AG09319 (cell line): ENCODE results near the gene CGB1.
"Not testable (repeated sequence)": the region's sequence is repeated elsewhere in the genome, so short reads cannot be mapped to it uniquely, and the experiment has no call there.

Experiments used
- DNase-seq: peaks from one replicate; pipeline ENCODE4 v3.0.0-alpha.2; 2010; ENCODE audit warnings: low read depth; ENCODE audit errors: extremely low read depth
- TF ChIP-seq, protein P1 (sequence below): IDR thresholded peaks from 2 replicates; pipeline ENCODE4 v1.5.1; 2011; ENCODE audit warnings: low read depth, mild to moderate bottlenecking, inconsistent platforms, low read length, moderate library complexity

CGB1 gene

DNA sequence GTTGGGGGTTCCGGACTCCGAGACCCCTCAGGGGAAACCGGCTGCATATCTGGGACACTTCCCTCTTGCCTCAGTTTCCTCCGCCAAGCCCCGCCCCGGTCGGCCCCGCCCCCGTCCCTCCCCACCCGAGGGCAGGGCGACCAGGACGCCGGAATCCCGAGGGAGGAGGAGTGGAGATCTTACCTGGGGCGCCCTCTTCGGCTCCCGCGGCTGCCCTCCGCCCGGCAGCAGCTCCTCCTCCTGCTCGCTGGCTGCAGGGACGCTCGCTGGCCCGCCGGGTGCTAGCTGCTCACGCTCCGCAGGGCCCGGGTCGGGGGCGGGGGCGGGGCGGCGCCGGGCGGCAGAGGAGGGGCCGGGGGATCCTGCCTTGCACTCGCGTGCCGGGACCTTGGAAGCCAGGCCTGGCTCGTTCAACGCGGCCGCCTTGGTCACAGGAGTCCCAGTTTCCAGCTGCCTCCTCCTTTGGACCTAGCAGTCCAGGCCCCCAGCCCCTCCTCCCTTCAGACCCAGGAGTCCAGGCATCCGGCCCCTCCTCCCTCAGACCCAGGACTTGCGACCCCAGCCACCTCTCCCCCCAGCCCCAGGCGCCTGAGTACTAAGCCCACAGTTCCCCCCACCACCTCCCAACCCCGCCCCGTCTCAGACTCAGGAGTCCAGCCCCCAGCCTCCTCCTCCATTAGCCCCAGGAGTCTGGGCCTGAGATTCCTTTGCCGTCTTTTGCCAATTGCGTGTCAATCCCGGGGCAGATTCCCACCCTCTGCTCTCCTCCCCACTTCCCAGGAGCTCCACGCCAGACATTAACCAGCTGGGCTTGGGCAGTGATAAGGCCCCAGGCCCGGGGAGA is 28.3 kb upstream of the CGB1 start, which contains the start of gene NTF4:
TSS of gene NTF4 (minus strand) at position 51 of the 844 bp plus-strand sequence. CDS start 2,821 bp downstream, outside the sequence.
- DNase-seq = no peak
- TF ChIP-seq, protein P1, sequence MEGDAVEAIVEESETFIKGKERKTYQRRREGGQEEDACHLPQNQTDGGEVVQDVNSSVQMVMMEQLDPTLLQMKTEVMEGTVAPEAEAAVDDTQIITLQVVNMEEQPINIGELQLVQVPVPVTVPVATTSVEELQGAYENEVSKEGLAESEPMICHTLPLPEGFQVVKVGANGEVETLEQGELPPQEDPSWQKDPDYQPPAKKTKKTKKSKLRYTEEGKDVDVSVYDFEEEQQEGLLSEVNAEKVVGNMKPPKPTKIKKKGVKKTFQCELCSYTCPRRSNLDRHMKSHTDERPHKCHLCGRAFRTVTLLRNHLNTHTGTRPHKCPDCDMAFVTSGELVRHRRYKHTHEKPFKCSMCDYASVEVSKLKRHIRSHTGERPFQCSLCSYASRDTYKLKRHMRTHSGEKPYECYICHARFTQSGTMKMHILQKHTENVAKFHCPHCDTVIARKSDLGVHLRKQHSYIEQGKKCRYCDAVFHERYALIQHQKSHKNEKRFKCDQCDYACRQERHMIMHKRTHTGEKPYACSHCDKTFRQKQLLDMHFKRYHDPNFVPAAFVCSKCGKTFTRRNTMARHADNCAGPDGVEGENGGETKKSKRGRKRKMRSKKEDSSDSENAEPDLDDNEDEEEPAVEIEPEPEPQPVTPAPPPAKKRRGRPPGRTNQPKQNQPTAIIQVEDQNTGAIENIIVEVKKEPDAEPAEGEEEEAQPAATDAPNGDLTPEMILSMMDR = no peak

DNA sequence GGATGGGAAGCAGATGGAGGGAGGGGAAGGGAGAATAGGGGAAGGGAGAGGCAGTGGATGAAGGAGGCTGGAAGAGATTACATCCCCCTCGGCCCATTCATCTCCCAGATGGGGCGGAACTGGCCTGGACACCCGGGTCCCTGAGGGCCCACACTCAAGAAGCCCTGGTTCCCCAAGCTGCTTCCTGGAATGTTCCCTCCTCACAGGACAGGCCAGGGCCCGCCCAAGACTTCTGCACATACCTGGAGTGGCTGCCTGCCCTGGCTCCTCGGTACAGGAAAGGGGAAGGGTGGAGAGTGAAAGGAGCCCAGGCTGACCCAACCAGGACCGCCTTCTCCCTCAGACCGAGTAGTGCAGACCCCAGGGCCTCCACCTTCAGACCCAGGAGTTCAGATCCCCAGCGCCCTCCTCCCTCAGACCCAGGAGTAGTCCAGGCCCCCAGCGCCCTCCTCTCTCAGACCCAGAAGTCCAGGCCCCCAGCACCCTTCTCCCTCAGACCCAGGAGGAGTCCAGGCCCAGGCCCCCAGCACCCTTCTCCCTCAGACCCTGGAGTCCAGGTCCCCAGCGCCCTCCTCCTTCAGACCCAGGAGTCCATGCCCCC is 27.4 kb upstream of the CGB1 start:
- DNase-seq = no peak
- TF ChIP-seq, protein P1 = no peak

DNA sequence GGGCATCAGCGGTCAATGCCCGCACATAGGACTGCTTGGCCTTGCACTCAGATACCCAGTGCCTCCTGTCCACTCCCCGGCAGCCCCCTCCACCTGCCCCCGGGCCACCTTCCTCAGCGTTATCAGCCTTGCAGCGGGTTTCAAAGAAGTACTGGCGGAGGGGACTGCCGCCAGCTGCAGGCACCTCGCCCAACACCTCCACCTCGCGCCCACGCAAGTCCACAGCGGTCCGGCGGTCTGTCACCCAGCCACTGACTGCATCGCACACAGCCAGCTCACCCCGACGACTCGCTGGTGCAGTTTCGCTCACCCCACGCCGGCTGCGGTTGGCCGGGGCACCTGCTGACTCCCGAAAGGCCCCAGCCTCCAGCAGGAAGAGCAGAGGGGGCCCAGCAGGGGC is 24.8 kb upstream of the CGB1 start:
- DNase-seq = no peak
- TF ChIP-seq, protein P1 = no peak

DNA sequence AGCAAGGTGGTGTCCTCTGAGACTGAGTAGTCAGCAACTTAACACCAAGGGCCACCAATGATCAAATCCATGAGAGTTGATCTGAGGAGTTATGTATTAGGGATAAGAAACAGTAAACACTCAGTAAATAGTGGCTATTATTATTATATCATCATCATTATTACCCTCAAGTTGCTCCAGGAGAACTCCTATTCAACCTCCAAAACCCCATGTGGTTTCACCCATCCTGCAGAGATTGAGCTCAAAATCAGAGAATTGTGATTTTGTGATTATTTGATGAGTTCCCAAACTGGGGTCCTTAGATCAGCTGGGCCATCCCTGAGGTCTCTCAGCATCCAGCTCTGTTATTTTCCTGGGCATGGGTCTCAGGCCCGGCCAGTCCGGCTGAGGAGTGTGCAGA is 24.3 kb upstream of the CGB1 start:
- no peak for DNase-seq
- TF ChIP-seq, protein P1 = no peak

DNA sequence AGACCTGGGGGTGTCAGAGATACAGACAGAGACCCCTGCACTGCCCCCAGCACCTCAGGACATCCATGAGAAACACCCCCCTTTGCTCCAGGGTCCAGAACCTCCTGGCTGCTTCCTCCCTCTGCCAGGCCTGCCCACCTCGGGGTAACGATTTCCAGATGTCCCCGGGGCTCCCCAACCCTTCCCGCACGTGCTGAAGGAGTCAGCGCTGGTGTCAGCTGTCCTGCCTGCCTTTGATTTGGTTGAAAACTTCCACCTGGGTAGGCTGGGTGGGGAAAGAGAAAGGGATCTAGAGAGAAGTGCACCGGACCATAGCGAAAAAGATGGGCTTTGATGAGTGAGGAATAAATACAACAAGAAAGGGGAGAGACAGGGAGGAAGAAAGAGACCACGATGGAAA is 22.4 kb upstream of the CGB1 start:
- DNase-seq = no peak
- TF ChIP-seq, protein P1 = no peak

DNA sequence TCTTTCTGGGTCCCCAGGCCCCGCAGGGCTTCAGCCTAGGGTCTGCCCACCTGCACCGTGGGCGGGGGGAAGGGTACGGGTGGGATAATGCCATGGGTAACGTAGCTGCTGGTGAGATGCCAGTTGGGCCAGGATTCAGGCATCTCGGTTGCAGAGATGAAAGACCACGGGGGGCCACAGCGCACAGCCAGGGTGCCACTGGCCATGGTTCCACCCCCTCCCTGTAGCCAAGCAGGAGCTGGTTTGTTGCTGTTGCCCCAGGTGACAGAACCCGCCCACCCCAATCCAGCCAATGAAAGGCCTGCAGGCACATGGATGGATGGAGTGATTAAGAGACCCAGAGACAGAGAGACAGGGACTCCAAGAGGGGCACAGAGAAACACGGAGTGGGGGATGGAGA is 21.9 kb upstream of the CGB1 start:
- no peak for DNase-seq
- TF ChIP-seq, protein P1 = no peak

DNA sequence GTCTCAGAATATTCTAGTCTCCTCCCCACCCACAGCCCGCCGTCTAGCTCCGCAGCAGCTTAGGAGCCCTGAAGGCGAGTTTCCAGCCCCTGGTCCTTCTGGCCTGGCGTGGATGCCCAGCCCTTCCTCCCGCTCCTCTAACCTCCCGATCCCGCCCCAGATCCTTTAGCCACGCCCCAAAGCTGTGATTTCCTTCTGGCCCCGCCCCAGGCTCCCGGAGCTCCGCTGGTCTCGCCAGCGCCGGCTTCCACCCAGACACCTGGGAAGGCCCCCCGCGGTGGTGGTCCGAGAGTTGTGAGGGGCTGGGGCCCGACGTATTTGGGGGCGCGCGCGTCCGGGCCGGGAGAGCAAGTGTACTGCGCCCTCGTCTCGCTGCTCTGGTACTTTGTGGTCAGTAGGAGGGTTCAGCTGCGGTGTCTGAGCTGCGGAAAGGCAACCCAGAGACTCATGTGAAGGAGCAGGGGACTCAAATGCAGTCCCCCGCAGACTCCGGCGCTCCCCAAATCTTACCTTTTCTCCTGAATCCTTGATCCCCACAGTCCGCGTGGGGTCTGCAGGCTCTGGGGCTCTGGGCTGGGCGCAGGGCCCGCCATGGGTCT is 21.0 kb upstream of the CGB1 start, which contains the start of gene CGB7:
TSS of gene CGB7 (minus strand) at position 114 of the 599 bp plus-strand sequence. CDS start 2,374 bp downstream, outside the sequence.
- TF ChIP-seq, protein P1 = no peak
- no peak for DNase-seq

DNA sequence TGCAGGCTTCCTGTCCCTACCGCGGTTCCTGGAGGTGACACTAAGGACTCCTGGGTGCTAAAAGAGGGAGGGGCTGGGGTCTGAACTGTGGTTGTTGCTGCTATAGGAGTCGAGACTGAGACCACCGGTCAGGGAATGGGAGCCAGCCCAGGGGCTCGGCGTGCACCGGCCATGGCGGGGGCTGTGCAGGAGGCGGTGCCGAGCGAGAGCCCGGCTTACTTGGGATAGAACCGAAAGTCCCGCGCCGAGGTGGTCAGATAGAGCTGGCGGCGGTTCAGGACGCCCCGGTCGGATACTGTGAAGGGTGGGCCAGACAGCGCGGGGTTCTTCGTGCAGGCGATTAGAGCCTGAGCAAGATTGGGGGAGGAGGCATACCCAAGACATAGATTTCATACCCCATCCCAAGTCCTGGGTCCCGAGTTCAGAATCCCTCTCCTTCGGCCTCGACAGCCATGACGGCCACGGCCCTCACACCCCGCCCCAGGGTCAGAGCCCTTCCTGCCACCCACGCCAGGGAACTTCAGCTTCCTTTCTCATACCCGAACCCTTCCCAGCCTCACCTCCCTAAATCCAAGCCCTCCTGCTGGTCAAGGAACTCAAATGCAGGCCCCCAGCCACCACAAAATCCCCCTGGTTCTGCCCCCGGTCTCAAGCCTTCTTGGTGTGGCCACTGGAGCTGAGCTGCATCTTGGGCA is 20.4 kb upstream of the CGB1 start:
- DNase-seq = not testable (repeated sequence)
